ENCODE measurements around the gene FAM3B. TPM values are rescaled to one million over a fixed set of nuclear protein-coding genes. Genes with fewer than 3 reads are reported as not detected.

The FAM3B gene
- total RNA-seq, 1 experiment from 2014 or later: 0.71 TPM

- DNase-seq: no peak
- Mint-ChIP-seq H3K36me3 (ENCODE audit: insufficient read depth, unreplicated experiment) (no peaks in the 10 kb centered on the region), H3K9me3 (ENCODE audit: low read depth, unreplicated experiment) (no peaks in the 10 kb centered on the region), H3K4me1 (ENCODE audit: low read depth, unreplicated experiment) (no peaks in the 10 kb centered on the region), H3K27me3 (ENCODE audit: unreplicated experiment) (peaks cover 22% of the 10 kb centered on the region), H3K27ac (ENCODE audit: unreplicated experiment) (no peak overlapping the region), H3K4me3 (ENCODE audit: low read depth, unreplicated experiment) (no peak overlapping the region)
- CTCF ChIA-PET: interaction anchor here (2.5 kb wide), 1 partner anchor 95 kb away, joined by 8 read pairs; no protein-coding TSS in a partner anchor
- no TSS peak for BruUV-seq (replicated peaks)
- TF ChIP-seq, protein P1, sequence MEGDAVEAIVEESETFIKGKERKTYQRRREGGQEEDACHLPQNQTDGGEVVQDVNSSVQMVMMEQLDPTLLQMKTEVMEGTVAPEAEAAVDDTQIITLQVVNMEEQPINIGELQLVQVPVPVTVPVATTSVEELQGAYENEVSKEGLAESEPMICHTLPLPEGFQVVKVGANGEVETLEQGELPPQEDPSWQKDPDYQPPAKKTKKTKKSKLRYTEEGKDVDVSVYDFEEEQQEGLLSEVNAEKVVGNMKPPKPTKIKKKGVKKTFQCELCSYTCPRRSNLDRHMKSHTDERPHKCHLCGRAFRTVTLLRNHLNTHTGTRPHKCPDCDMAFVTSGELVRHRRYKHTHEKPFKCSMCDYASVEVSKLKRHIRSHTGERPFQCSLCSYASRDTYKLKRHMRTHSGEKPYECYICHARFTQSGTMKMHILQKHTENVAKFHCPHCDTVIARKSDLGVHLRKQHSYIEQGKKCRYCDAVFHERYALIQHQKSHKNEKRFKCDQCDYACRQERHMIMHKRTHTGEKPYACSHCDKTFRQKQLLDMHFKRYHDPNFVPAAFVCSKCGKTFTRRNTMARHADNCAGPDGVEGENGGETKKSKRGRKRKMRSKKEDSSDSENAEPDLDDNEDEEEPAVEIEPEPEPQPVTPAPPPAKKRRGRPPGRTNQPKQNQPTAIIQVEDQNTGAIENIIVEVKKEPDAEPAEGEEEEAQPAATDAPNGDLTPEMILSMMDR (IDR thresholded peaks at IDR 0.05; ENCODE audit: unreplicated experiment): no peak
- intact Hi-C loops (cut with micrococcal nuclease; ENCODE audit: unreplicated experiment): no loop called here
Measured at GRCh38 chr21:41377715-41378114, 61.1 kb downstream of the FAM3B start.

- CTCF ChIA-PET: interaction anchor here (2.5 kb wide), 1 partner anchor 96 kb away, joined by 8 read pairs; no protein-coding TSS in a partner anchor
- Mint-ChIP-seq H3K36me3 (ENCODE audit: insufficient read depth, unreplicated experiment) (no peaks in the 10 kb centered on the region), H3K27ac (ENCODE audit: unreplicated experiment) (no peak overlapping the region), H3K4me1 (ENCODE audit: low read depth, unreplicated experiment) (no peaks in the 10 kb centered on the region), H3K27me3 (ENCODE audit: unreplicated experiment) (peaks cover 22% of the 10 kb centered on the region), H3K9me3 (ENCODE audit: low read depth, unreplicated experiment) (no peaks in the 10 kb centered on the region), H3K4me3 (ENCODE audit: low read depth, unreplicated experiment) (no peak overlapping the region)
- TF ChIP-seq, protein P1 (IDR thresholded peaks at IDR 0.05; ENCODE audit: unreplicated experiment): no peak
- no peak for DNase-seq
- intact Hi-C loops (cut with micrococcal nuclease; ENCODE audit: unreplicated experiment): no loop called here
- no TSS peak for BruUV-seq (replicated peaks)
Measured at GRCh38 chr21:41378849-41379248, 62.2 kb downstream of the FAM3B start.

DNA sequence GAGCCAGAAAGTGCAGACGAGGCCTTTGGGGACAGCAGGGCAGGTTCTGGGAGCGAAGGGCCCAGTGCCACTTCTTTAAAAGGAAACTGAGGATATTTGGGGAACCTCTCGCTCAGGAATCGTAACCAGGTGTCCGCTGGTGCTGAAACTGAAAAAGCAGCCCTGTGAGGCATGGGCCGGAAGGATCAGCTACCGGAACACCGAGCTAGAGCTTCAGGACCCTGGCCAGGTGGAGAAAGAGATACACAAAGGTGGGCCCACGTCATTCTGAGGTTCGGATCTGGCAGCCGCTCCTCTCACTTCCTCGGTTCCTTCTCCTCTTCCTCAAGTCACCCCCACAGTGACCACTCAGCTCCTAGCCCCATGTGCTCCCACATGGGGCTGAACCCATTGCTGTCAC, 63.3 kb downstream of the FAM3B start:
- no peak overlapping the region for H3K4me3 Mint-ChIP-seq (ENCODE audit: low read depth, unreplicated experiment)
- no peaks in the 10 kb centered on the region for H3K4me1 Mint-ChIP-seq (ENCODE audit: low read depth, unreplicated experiment)
- H3K9me3 Mint-ChIP-seq (ENCODE audit: low read depth, unreplicated experiment): no peaks in the 10 kb centered on the region
- no TSS peak for BruUV-seq (replicated peaks)
- CTCF ChIA-PET: no interaction called here
- H3K27me3 Mint-ChIP-seq (ENCODE audit: unreplicated experiment): peaks cover 22% of the 10 kb centered on the region
- H3K36me3 Mint-ChIP-seq (ENCODE audit: insufficient read depth, unreplicated experiment): no peaks in the 10 kb centered on the region
- TF ChIP-seq, protein P1 (IDR thresholded peaks at IDR 0.05; ENCODE audit: unreplicated experiment): no peak
- intact Hi-C loops (cut with micrococcal nuclease; ENCODE audit: unreplicated experiment): no loop called here
- no peak for DNase-seq
- H3K27ac Mint-ChIP-seq (ENCODE audit: unreplicated experiment): no peak overlapping the region

GRCh38 chr21:41381731-41382130, 65.1 kb downstream of the FAM3B start:
- Mint-ChIP-seq H3K4me1 (ENCODE audit: low read depth, unreplicated experiment) (no peaks in the 10 kb centered on the region), H3K27ac (ENCODE audit: unreplicated experiment) (no peak overlapping the region), H3K36me3 (ENCODE audit: insufficient read depth, unreplicated experiment) (no peaks in the 10 kb centered on the region), H3K9me3 (ENCODE audit: low read depth, unreplicated experiment) (no peaks in the 10 kb centered on the region), H3K4me3 (ENCODE audit: low read depth, unreplicated experiment) (no peak overlapping the region), H3K27me3 (ENCODE audit: unreplicated experiment) (peaks cover 27% of the 10 kb centered on the region)
- CTCF ChIA-PET: no interaction called here
- intact Hi-C loops (cut with micrococcal nuclease; ENCODE audit: unreplicated experiment): no loop called here
- no TSS peak for BruUV-seq (replicated peaks)
- TF ChIP-seq, protein P1 (IDR thresholded peaks at IDR 0.05; ENCODE audit: unreplicated experiment): no peak
- no peak for DNase-seq
